HL-60 (cell line): ENCODE data around the gene DZIP1L.

Source experiments
- CTCF ChIP-seq: IDR thresholded peaks from one replicate; pipeline ENCODE4 v1.5.1; 2011; ENCODE audit warnings: low read length, control low read depth, inconsistent platforms; ENCODE audit not compliant: insufficient read depth
- SPI1 ChIP-seq: IDR thresholded peaks from 2 replicates; pipeline ENCODE4 v1.6.1; 2012; ENCODE audit warnings: low read depth, mild to moderate bottlenecking, borderline replicate concordance

DNA sequence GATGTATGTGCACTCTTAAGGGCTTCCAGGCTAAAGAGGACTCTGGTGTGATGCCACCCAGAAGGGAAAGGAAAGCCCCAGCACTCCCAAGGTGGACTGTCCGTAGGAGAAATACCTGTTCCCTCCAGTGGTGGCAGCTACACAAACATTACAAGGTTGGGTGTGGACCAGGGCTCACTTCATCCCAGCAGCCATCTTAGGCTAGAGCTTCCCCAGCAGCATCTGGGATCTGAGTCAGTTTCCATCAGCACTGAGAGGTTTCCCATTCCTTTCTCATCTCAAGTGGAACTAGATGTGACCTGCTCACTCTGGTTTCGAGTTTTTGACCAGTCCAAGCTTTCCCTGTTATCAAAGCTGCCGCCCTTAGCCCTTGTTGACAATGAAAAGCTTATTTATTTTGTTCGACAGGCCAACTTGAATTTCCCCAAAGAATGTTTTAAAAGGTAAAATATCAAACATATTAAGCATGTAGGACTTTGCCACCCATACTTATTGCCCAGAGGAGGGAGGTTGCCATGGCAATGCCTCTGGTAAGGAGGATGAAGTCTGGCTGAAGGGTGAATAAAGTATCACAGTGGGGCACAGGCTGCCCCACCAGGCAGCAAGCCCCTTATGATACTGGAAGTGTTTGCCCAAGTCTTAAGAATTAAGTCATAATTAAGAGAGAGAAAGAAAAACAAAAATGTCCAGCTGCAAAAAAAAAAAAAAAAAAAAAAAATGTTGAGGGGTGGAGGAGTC is 76.5 kb downstream of the DZIP1L start:
- TF ChIP-seq CTCF (no peak), SPI1 (no peak)
